A549 (cell line): Measurements from ENCODE around the gene UTF1.
"Not testable (repeated sequence)": the region's sequence is repeated elsewhere in the genome, so short reads cannot be mapped to it uniquely, and the experiment has no call there.

Source experiments
- EP300 ChIP-seq, 2 experiments: fragments of >200 bp; sonication (Bioruptor Twin); formaldehyde crosslinking; IDR thresholded peaks; 2 replicates in 1 of 2; 3 replicates in 1 of 2; pipeline ENCODE4 v1.6.1; 2016 to 2017
- FOSL2 ChIP-seq, 2 experiments: fragments of 450-650 bp in 1 of 2; fragments of >200 bp in 1 of 2; sonication (Bioruptor Twin) in 1 of 2; formaldehyde crosslinking; IDR thresholded peaks; 2 replicates each; pipeline versions ENCODE4 v1.5.0 to v1.6.1; 2016 to 2020; ENCODE audit warnings: mild to moderate bottlenecking in 1 of 2, moderate library complexity in 1 of 2
- JUNB ChIP-seq: fragments of >200 bp; sonication (Bioruptor Twin); formaldehyde crosslinking; IDR thresholded peaks from 2 replicates; pipeline ENCODE4 v1.6.1; 2016
- POLR2A ChIP-seq: IDR thresholded peaks from 2 replicates; pipeline ENCODE4 v1.6.1; 2012; ENCODE audit warnings: mild to moderate bottlenecking, low read length
- RCOR1 ChIP-seq: fragments of 150-350 bp; IDR thresholded peaks from 2 replicates; pipeline ENCODE4 v1.6.1; 2014; ENCODE audit warnings: antibody characterized with exemption, low read length, low read depth
- RFX5 ChIP-seq: fragments of 450-650 bp; IDR thresholded peaks from 2 replicates; pipeline ENCODE4 v1.7.1; 2014; ENCODE audit warnings: antibody characterized with exemption, mild to moderate bottlenecking, moderate library complexity
- RNF2 ChIP-seq: fragments of 200-600 bp; sonication (generic); IDR thresholded peaks from 2 replicates; pipeline ENCODE4 v1.6.1; 2016; ENCODE audit warnings: low read depth, mild to moderate bottlenecking, antibody characterized with exemption, moderate library complexity, borderline replicate concordance
- TP53 ChIP-seq: fragments of 250-450 bp; sonication (Bioruptor Pico); IDR thresholded peaks from 2 replicates; pipeline ENCODE4 v1.5.0; 2021; ENCODE audit warnings: mild to moderate bottlenecking, moderate library complexity
- TF ChIP-seq, protein P1 (sequence below): IDR thresholded peaks from 2 replicates; pipeline ENCODE4 v1.6.1; 2012
- TF ChIP-seq, protein P2 (sequence below): fragments of >200 bp; sonication (Bioruptor Twin); formaldehyde crosslinking; IDR thresholded peaks from 3 replicates; pipeline ENCODE4 v1.5.1; 2016

DNA sequence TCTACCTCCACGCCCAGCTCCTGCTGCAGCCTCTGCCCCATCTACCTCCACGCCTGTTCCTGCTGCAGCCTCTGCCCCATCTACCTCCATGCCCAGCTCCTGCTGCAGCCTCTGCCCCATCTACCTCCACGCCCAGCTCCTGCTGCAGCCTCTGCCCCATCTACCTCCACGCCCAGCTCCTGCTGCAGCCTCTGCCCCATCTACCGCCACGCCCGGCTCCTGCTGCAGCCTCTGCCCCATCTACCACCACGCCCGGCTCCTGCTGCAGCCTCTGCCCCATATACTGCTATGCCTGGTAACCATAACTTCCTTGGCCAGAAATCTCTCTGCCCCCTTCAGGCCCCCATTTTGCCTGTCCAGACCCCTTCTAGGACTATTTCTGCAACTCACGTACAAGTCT lies 35.0 kb downstream of the UTF1 start:
- TF ChIP-seq, protein P1, sequence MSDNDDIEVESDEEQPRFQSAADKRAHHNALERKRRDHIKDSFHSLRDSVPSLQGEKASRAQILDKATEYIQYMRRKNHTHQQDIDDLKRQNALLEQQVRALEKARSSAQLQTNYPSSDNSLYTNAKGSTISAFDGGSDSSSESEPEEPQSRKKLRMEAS = not testable (repeated sequence)
- TF ChIP-seq POLR2A; FOSL2 (IDR thresholded peaks at IDR 0.05); FOSL2 (CRISPR knock-in tag; IDR thresholded peaks at IDR 0.05); EP300 (IDR thresholded peaks at IDR 0.05); RFX5; RNF2; JUNB; RCOR1; TP53 (CRISPR knock-in tag): not testable (repeated sequence)
- TF ChIP-seq, protein P2, sequence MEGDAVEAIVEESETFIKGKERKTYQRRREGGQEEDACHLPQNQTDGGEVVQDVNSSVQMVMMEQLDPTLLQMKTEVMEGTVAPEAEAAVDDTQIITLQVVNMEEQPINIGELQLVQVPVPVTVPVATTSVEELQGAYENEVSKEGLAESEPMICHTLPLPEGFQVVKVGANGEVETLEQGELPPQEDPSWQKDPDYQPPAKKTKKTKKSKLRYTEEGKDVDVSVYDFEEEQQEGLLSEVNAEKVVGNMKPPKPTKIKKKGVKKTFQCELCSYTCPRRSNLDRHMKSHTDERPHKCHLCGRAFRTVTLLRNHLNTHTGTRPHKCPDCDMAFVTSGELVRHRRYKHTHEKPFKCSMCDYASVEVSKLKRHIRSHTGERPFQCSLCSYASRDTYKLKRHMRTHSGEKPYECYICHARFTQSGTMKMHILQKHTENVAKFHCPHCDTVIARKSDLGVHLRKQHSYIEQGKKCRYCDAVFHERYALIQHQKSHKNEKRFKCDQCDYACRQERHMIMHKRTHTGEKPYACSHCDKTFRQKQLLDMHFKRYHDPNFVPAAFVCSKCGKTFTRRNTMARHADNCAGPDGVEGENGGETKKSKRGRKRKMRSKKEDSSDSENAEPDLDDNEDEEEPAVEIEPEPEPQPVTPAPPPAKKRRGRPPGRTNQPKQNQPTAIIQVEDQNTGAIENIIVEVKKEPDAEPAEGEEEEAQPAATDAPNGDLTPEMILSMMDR = not testable (repeated sequence)
